ENCODE data around the gene ZNF665. TPM values are rescaled to one million over a fixed set of nuclear protein-coding genes. Genes with fewer than 3 reads are reported as not detected.

The ZNF665 gene
- total RNA-seq, 2 donors from 2014 or later = 1.1 to 2.2 TPM

GRCh38 chr19:53123400-53123799, 69.8 kb downstream of the ZNF665 start:
- Histone ChIP-seq H3K36me3 (peaks cover 4% of the 10 kb centered on the region), H3K4me1 (no peaks in the 10 kb centered on the region), H3K27ac (no peak overlapping the region), H3K4me3 (no peak overlapping the region), H3K27me3 (no peaks in the 10 kb centered on the region), H3K9me3 (no peaks in the 10 kb centered on the region)
- no peak for TF ChIP-seq CTCF (IDR thresholded peaks at IDR 0.05)
- DNase-seq (ENCODE audit: low spot score) = no peak

Other genes with a start within 250 kb of the ZNF665 start
- 1 to 10 TPM; 3.9 to 5.5 TPM for gene ZNF816, start 230.5 kb downstream of the ZNF665 start, total RNA-seq
- not detected for gene ERVV-1, start 179.4 kb downstream of the ZNF665 start, total RNA-seq
- not detected for gene ERVV-2, start 148.6 kb downstream of the ZNF665 start, total RNA-seq
- gene ZNF160, start 89.9 kb downstream of the ZNF665 start, total RNA-seq = 10 to 100 TPM; 16.6 to 19.2 TPM
- 10 to 100 TPM; 14.1 to 24.7 TPM for gene ZNF415, start 60.4 kb downstream of the ZNF665 start, total RNA-seq
- gene ZNF347, start 34.3 kb downstream of the ZNF665 start, total RNA-seq = 1 to 10 TPM; 4.1 to 5.1 TPM
- gene ZNF677, start 61.5 kb upstream of the ZNF665 start, total RNA-seq = 10 to 100 TPM; 10.7 to 21.3 TPM
- not detected for gene VN1R2, start 64.9 kb upstream of the ZNF665 start, total RNA-seq
- gene VN1R4, start 74.4 kb upstream of the ZNF665 start, total RNA-seq = not detected
- gene ZNF845, start 140.4 kb upstream of the ZNF665 start, total RNA-seq = 1 to 10 TPM; 2.4 to 3.3 TPM
- gene ZNF525, start 172.3 kb upstream of the ZNF665 start, total RNA-seq = 1 to 10 TPM; 3.2 to 3.3 TPM
- 1 to 10 TPM; 2.3 to 4.2 TPM for gene ZNF765, start 201.8 kb upstream of the ZNF665 start, total RNA-seq
- 1 to 10 TPM; 3.8 to 6.0 TPM for gene ZNF761, start 238.6 kb upstream of the ZNF665 start, total RNA-seq